DND-41 (cell line): ENCODE data around the gene RUFY2.
A peak's percentile ranks its signal among the peaks of the same experiment; 100 is the strongest.

Experiments
- ATAC-seq: fragments of 200-7000 bp; cut with Tn5 transposase; 3 replicates; pipeline ENCODE4 v1.9.1; 2021; ENCODE audit warnings: low read depth; ENCODE audit not compliant: insufficient read depth
- DNase-seq: peaks from one replicate; pipeline ENCODE4 v3.0.0-alpha.2; 2020
- H2AFZ ChIP-seq: 2 replicates; pipeline ENCODE4 v1.6.0; 2012; ENCODE audit warnings: low read depth, low read length
- H3K27ac ChIP-seq: 2 replicates; pipeline ENCODE4 v1.5.1; 2012; ENCODE audit warnings: low read length, inconsistent platforms
- H3K27me3 ChIP-seq: fragments of 200-600 bp; sonication (generic); 2 replicates; pipeline ENCODE4 v1.6.0; 2012; ENCODE audit warnings: low read length, mild to moderate bottlenecking, inconsistent platforms; ENCODE audit not compliant: insufficient read depth, poor library complexity
- H3K36me3 ChIP-seq: 2 replicates; pipeline ENCODE4 v1.5.1; 2012; ENCODE audit warnings: low read length, inconsistent platforms; ENCODE audit not compliant: insufficient read depth
- H3K4me1 ChIP-seq: 2 replicates; pipeline ENCODE4 v1.5.1; 2012; ENCODE audit warnings: mild to moderate bottlenecking, low read length; ENCODE audit not compliant: insufficient read depth
- H3K4me2 ChIP-seq: 2 replicates; pipeline ENCODE4 v1.6.0; 2012; ENCODE audit warnings: mild to moderate bottlenecking, moderate library complexity, low read length, inconsistent platforms; ENCODE audit not compliant: insufficient read depth
- H3K4me3 ChIP-seq, 2 experiments: fragments of 200-600 bp in 1 of 2; shearing (Covaris generic) in 1 of 2; 2 replicates each; pipeline ENCODE4 v1.5.1; 2012 to 2016; ENCODE audit warnings: inconsistent platforms in 2 of 2, low read length in 2 of 2, mild to moderate bottlenecking in 2 of 2, low read depth in 1 of 2, moderate library complexity in 1 of 2
- H3K79me2 ChIP-seq: 2 replicates; pipeline ENCODE4 v1.6.0; 2012; ENCODE audit warnings: low read length, inconsistent platforms; ENCODE audit not compliant: insufficient read depth
- H3K9ac ChIP-seq: 2 replicates; pipeline ENCODE4 v1.6.0; 2012; ENCODE audit warnings: low read depth, mild to moderate bottlenecking, inconsistent platforms, low read length, moderate library complexity
- H3K9me3 ChIP-seq: 2 replicates; pipeline ENCODE4 v1.5.1; 2012; ENCODE audit warnings: low read length, moderate library complexity, mild to moderate bottlenecking, inconsistent platforms; ENCODE audit not compliant: insufficient read depth, severe bottlenecking
- H4K20me1 ChIP-seq: 2 replicates; pipeline ENCODE4 v1.6.0; 2012; ENCODE audit warnings: low read length; ENCODE audit not compliant: insufficient read depth
- CTCF ChIP-seq: IDR thresholded peaks from 2 replicates; pipeline ENCODE4 v1.5.1; 2012; ENCODE audit warnings: borderline replicate concordance, low read length, moderate library complexity, mild to moderate bottlenecking; ENCODE audit not compliant: poor library complexity, severe bottlenecking; ENCODE audit errors: extremely low read depth
- EZH2 ChIP-seq: IDR thresholded peaks from 3 replicates; pipeline ENCODE4 v1.6.1; 2012; ENCODE audit warnings: borderline replicate concordance, low read depth, mild to moderate bottlenecking, moderate library complexity, low read length, inconsistent platforms; ENCODE audit not compliant: severe bottlenecking

The RUFY2 gene

GRCh38 chr10:68301790-68302502 is 105.1 kb downstream of the RUFY2 start:
- no peaks in the 10 kb centered on the region for H3K27me3 ChIP-seq
- H2AFZ ChIP-seq: no peak overlapping the region
- DNase-seq (no peak), ATAC-seq (peak; percentile 71)
- H4K20me1 ChIP-seq: no peaks in the 10 kb centered on the region
- H3K9ac ChIP-seq: no peak overlapping the region
- H3K4me2 ChIP-seq: no peak overlapping the region
- H3K79me2 ChIP-seq: no peaks in the 10 kb centered on the region
- H3K9me3 ChIP-seq: no peaks in the 10 kb centered on the region
- no peaks in the 10 kb centered on the region for H3K4me1 ChIP-seq
- TF ChIP-seq EZH2 (no peak), CTCF (peak; percentile 69)
- no peak overlapping the region for H3K4me3 ChIP-seq
- H3K36me3 ChIP-seq: no peaks in the 10 kb centered on the region
- H3K27ac ChIP-seq: no peak overlapping the region

- no peaks in the 10 kb centered on the region for H3K4me1 ChIP-seq
- ATAC-seq (no peak), DNase-seq (no peak)
- no peaks in the 10 kb centered on the region for H3K36me3 ChIP-seq
- H3K27ac ChIP-seq: no peak overlapping the region
- H3K4me3 ChIP-seq: no peak overlapping the region
- no peak overlapping the region for H3K9ac ChIP-seq
- no peaks in the 10 kb centered on the region for H3K27me3 ChIP-seq
- TF ChIP-seq EZH2 (no peak), CTCF (no peak)
- no peak overlapping the region for H3K4me2 ChIP-seq
- no peaks in the 10 kb centered on the region for H3K79me2 ChIP-seq
- no peak overlapping the region for H2AFZ ChIP-seq
- H4K20me1 ChIP-seq: no peaks in the 10 kb centered on the region
- H3K9me3 ChIP-seq: no peaks in the 10 kb centered on the region
Measured at GRCh38 chr10:68301301-68301700, 105.8 kb downstream of the RUFY2 start.

GRCh38 chr10:68296843-68297663 is 110.0 kb downstream of the RUFY2 start:
- Histone ChIP-seq H3K9me3 (no peaks in the 10 kb centered on the region), H3K27me3 (no peaks in the 10 kb centered on the region), H3K36me3 (no peaks in the 10 kb centered on the region), H3K4me2 (no peak overlapping the region), H3K4me1 (no peaks in the 10 kb centered on the region), H3K27ac (no peak overlapping the region), H3K9ac (no peak overlapping the region), H2AFZ (no peak overlapping the region), H4K20me1 (no peaks in the 10 kb centered on the region), H3K4me3 (no peak overlapping the region), H3K79me2 (no peaks in the 10 kb centered on the region)
- ATAC-seq (no peak), DNase-seq (no peak)
- no peak for TF ChIP-seq EZH2
- TF ChIP-seq CTCF: no peak
